Breast epithelium (tissue), 3 donors: Measurements from ENCODE around the gene MYOF.

Experiments
- CTCF ChIP-seq, 3 donors: fragments of 450-650 bp; IDR thresholded peaks; one replicate each; pipeline ENCODE4 v1.5.1; 2016 to 2017; ENCODE audit warnings: antibody characterized with exemption in 3 of 3, mild to moderate bottlenecking in 3 of 3, moderate library complexity in 3 of 3
- POLR2A ChIP-seq: fragments of 450-650 bp; IDR thresholded peaks from one replicate; pipeline ENCODE4 v1.6.1; 2016; ENCODE audit warnings: antibody characterized with exemption, mild to moderate bottlenecking, moderate library complexity
- POLR2AphosphoS5 ChIP-seq, 3 donors: sonication (generic); formaldehyde crosslinking; IDR thresholded peaks; one replicate each; pipeline ENCODE4 v1.6.1; 2017; ENCODE audit warnings: antibody characterized with exemption in 3 of 3

- TF ChIP-seq CTCF (IDR thresholded peaks at IDR 0.05): no peak
- no peak for TF ChIP-seq POLR2AphosphoS5 (IDR thresholded peaks at IDR 0.05)
- no peak for TF ChIP-seq POLR2A
Measured at GRCh38 chr10:93454146-93454545, 28.0 kb downstream of the MYOF start.
